ENCODE measurements around the gene SORL1-AS1.

The SORL1-AS1 gene

GRCh38 chr11:121451986-121452608, 670 bp downstream of the SORL1-AS1 start, which contains the start of gene SORL1:
Gene SORL1, plus strand, starts transcription at chr11:121452314. Its CDS starts 18 bp downstream, at chr11:121452332.
- peak; percentile 10 for DNase-seq (ENCODE audit: low read depth)

GRCh38 chr11:121451178-121451985, 1.4 kb downstream of the SORL1-AS1 start:
- no peak for DNase-seq (ENCODE audit: low read depth)

- DNase-seq (ENCODE audit: low read depth): no peak
Measured at GRCh38 chr11:121450401-121450800, 2.4 kb downstream of the SORL1-AS1 start.

GRCh38 chr11:121449626-121450025, 3.1 kb downstream of the SORL1-AS1 start:
- DNase-seq (ENCODE audit: low read depth): no peak

GRCh38 chr11:121449123-121449522, 3.6 kb downstream of the SORL1-AS1 start:
- no peak for DNase-seq (ENCODE audit: low read depth)

GRCh38 chr11:121448431-121448941, 4.3 kb downstream of the SORL1-AS1 start:
- no peak for DNase-seq (ENCODE audit: low read depth)

GRCh38 chr11:121448011-121448410, 4.8 kb downstream of the SORL1-AS1 start:
- DNase-seq (ENCODE audit: low read depth): no peak

GRCh38 chr11:121446752-121447156, 6.0 kb downstream of the SORL1-AS1 start:
- peak; percentile 1 for DNase-seq (ENCODE audit: low read depth)

GRCh38 chr11:121445071-121445768, 7.5 kb downstream of the SORL1-AS1 start:
- no peak for DNase-seq (ENCODE audit: low read depth)

GRCh38 chr11:121444526-121444925, 8.2 kb downstream of the SORL1-AS1 start:
- no peak for DNase-seq (ENCODE audit: low read depth)

GRCh38 chr11:121443688-121444275, 9.0 kb downstream of the SORL1-AS1 start:
- DNase-seq (ENCODE audit: low read depth): no peak

- no peak for DNase-seq (ENCODE audit: low read depth)
Measured at GRCh38 chr11:121441521-121441920, 11.2 kb downstream of the SORL1-AS1 start.

GRCh38 chr11:121439759-121440158, 13.0 kb downstream of the SORL1-AS1 start:
- DNase-seq (ENCODE audit: low read depth): no peak

- DNase-seq (ENCODE audit: low read depth): no peak
Measured at GRCh38 chr11:121439337-121439736, 13.4 kb downstream of the SORL1-AS1 start.

GRCh38 chr11:121437686-121438078, 15.1 kb downstream of the SORL1-AS1 start:
- no peak for DNase-seq (ENCODE audit: low read depth)

- DNase-seq (ENCODE audit: low read depth): no peak
Measured at GRCh38 chr11:121437018-121437685, 15.6 kb downstream of the SORL1-AS1 start.

- no peak for DNase-seq (ENCODE audit: low read depth)
Measured at GRCh38 chr11:121435551-121436511, 16.9 kb downstream of the SORL1-AS1 start.

- DNase-seq (ENCODE audit: low read depth): no peak
Measured at GRCh38 chr11:121435132-121435531, 17.6 kb downstream of the SORL1-AS1 start.

GRCh38 chr11:121431820-121432526, 20.8 kb downstream of the SORL1-AS1 start:
- DNase-seq (ENCODE audit: low read depth): no peak
